Stimulated activated CD4-positive, alpha-beta T cell treated with anti-CD3 and anti-CD28 coated beads, Interleukin-1b, Interleukin-23, amount 100 ng/mL, for 1 hour (primary cell): Measurements from ENCODE around the gene RPS6KA2.

ENCODE experiments used
- DNase-seq, 2 donors: peaks; one replicate each; pipeline ENCODE4 v3.0.0-alpha.2; 2020; ENCODE audit warnings: low read depth in 2 of 2

The RPS6KA2 gene

GRCh38 chr6:166615059-166615770 is 11.8 kb downstream of the RPS6KA2 start:
- DNase-seq: no peak

- no peak for DNase-seq
These were observed 12.5 kb downstream of the RPS6KA2 start for GRCh38 chr6:166614589-166614988.

GRCh38 chr6:166614171-166614583 is 12.9 kb downstream of the RPS6KA2 start:
- no peak for DNase-seq

- DNase-seq: no peak
These were observed 14.0 kb downstream of the RPS6KA2 start for GRCh38 chr6:166613027-166613426.

- no peak for DNase-seq
These were observed 14.6 kb downstream of the RPS6KA2 start for GRCh38 chr6:166612471-166612881.

- DNase-seq: no peak
These were observed 15.4 kb downstream of the RPS6KA2 start for GRCh38 chr6:166611631-166612030.

DNA sequence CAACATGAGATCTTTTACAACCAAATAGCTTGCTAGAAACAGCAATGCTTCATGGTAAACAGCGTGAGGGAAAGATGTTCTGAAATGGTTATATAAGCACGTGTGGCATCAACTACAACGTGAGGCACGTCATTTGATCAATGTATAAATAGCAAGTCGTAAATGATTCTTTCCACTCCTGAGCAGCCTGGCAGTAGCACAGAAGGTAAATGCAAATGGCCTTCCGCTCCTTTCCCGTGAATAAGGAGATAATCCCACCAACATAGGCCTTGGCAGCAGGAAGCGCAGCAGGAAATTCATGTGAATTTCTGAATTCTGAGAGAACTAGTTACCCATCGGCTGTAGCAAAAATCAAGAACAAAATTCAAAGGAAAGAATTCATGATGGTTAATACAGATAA is 17.0 kb downstream of the RPS6KA2 start:
- no peak for DNase-seq

DNA sequence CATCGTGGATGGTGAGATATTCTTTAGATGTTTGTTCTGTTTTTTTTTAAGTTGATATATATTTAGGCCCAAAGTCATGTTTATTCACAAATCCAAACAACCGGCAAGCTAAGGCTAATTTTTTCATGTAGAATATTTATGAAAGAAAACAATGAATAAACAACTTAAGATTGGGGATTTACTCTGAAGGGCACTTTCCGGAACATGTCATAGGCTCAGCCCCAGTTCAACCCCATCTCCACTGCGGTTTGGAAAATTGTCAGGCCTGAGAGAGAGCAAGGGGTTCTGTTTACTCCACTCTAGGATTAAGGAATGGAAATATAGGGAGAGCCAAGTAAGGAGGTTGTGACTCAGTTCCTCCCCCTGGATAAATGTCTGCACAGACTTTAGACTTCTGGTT is 18.3 kb downstream of the RPS6KA2 start:
- no peak for DNase-seq

GRCh38 chr6:166605752-166606151 is 21.3 kb downstream of the RPS6KA2 start:
- DNase-seq: no peak

DNA sequence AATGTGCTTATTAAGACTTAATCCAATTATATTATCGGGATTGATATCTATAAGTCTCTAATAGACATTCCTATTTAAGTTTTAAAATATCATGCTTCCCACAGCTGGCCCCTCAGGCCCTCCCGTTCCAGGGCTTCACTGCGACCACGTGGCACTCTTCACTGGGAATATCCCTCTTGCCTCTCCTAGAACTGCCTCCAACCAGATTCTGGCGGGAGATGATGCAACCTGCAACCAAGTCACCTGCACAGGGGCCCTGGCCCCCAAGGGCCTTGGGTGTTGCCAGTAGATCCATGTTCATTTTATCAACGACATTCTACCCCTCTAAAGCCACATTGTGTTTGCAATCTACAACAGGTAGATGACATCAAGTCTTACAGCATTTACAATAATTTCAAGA is 22.1 kb downstream of the RPS6KA2 start:
- no peak for DNase-seq

DNA sequence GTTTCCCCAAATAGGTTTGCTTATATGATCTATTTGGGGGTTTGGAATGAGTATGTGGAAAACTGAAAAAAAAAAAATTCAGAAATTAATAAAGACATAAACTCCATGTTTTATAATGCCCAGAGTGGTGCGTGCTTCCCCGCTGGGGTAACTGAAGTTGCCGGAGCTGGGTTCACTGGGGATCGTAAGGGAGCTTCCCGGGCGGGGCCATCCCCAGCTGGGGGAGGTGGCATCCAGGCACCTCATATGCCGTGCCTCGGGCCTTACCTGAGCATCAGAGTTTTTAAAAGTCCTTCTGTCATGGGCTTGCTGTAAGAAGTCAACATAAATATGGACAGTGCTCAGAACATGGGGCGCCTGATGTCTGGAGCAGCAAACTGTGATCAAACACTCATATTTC is 22.7 kb downstream of the RPS6KA2 start:
- no peak for DNase-seq

GRCh38 chr6:166603043-166603690 is 23.9 kb downstream of the RPS6KA2 start:
- no peak for DNase-seq

- no peak for DNase-seq
These were observed 25.1 kb downstream of the RPS6KA2 start for GRCh38 chr6:166601956-166602355.

GRCh38 chr6:166600931-166601330 is 26.1 kb downstream of the RPS6KA2 start:
- no peak for DNase-seq

DNA sequence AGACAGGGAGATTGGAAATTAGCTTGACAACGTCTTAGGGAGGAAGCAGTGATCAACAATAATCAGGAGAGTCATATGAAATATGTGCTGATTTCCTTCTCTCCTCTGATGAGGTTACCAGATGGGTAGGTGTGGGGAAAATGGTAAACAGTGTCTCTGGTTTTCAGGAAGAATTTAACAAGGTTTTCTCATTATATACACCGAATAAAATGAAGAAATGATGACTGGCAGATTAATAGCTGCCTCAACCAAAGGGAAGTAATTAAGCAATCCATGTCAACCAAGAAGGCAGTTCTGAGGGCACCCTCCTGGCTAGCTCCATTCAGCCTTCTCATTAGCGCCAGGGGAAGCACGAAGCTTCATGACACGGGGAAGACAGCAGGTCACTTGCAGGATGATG is 27.8 kb downstream of the RPS6KA2 start:
- no peak for DNase-seq

DNA sequence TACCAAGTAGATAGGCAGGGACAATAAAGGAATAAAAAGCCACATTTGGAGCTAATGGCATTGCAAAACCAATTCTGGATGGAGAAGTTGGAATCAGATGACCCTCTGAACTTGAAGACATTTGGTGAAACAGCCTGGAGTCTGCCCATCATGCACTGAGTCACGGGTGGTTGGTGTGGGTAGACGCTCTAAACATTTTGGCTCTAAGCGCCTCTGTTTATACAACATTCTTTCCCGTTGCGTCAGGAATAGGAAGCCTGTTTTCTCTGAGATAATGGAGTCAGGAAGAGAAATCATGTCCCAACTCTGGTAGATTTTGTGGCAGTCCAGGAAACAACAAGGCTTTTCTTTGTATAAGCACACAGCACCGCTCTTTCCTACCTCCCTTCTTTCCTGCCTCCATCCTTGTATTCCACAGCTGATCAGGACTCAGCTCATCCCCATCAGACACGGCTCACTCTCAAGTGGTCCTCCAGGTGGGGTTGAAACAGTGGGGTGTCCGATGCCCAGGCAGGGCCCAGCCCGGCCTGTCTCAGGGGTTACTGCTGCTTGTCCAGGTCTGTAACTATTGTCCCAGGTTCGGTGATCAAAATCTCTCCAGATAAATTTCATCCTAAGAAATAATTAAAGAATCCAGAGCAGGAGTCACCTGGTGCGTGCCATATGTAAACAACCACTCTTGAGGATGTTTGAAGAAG is 28.5 kb downstream of the RPS6KA2 start:
- no peak for DNase-seq

DNA sequence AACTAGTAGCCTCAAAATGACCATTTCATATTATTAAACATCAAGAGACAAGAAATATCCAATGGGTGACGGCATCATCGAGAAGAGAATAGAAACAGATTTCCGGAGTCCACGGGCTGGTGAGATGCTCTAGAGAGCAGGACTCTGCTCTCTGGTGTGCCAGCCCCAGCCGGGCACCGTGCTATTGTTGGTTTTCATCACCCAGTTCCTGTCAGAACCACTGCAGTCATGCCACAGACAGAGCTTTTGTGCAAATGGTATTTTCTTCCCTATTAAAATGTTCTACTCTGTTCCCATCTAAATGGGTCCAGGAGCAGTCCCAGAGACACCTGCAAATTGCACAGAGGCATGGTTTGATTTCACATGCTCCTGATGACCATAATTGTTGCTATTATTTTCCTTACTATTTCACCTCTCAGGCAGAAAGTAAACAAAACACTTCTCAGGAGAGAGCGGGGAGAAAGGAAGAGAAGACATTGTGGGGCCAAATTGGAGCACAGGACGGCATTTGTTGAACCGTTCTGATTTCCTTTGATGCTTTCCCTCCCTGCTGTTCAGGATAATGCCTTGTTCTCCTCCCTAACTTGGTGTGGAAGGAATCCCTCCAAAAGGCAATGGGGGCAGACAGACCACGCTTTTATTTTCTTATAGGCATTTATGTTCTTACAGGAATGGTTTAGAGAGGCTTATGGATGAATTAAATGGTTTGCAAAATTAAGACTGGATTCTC is 29.2 kb downstream of the RPS6KA2 start:
- no peak for DNase-seq

DNA sequence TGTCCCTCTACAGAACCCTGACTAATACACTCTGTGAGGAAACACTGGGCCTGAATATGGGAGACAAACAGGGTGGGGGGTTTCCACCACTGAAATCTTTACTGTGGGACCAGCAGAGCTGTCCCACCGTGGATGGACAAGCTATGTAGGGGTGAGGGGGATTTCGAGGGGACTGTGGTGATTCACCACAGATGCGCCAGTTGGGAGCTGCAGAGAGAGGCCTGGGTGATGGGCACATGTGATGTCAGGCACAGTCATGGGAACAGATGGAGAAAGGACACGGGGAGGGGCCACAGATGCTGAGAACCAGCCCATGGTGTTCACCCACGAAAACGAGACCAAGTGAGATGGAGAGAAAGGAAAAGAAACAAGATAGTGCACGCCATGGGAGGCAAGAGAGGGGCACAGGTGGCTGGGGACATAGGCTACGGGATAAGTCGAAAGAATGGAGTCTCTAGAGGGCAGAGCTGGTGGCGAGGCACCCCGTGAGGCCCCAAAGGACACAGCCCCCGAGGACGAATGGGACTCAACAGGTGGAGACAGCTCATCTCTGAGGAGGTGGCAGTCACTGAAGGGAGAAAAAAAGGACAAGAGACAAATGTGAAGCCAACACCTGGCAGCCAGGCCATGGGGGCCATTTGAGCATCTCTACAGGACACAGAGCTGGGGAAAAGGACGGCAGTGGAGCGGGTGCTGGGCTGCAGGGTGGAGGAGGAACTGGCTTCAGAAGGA is 30.1 kb downstream of the RPS6KA2 start:
- DNase-seq: no peak

GRCh38 chr6:166595949-166596348 is 31.1 kb downstream of the RPS6KA2 start:
- no peak for DNase-seq

DNA sequence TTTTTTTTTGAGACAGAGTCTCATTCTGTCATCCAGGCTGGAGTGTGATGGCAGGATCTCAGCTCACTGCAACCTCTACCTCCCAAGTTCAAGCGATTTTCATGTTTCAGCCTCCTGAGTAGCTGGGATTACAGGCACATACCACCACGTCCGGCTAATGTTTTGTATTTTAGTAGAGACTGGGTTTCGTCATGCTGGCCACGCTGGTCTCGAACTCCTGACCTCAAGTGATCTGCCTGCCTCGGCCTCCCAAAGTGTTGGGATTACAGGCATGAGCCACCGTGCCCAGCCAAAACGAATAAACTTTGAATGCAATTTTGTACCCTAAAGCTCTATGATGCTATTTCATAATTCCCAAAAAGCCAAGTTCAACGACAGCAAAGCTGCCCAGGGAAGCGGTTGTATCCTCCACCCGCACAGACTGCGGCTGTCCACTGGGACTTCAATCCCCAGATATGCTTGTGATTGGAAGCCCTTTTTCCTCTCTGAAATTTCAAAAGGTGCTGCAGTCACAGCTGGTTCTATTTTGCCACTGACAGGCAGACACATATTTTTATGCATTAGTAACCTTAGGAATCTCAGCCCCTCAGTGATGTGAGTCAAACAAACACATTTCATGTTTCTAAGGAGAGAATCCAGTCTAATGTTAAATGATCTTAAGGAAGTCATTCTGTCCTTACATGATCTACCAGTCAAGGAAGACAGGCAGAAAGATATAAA is 31.8 kb downstream of the RPS6KA2 start:
- no peak for DNase-seq

- DNase-seq: no peak
These were observed 34.2 kb downstream of the RPS6KA2 start for GRCh38 chr6:166592821-166593220.
